Neural cell (in vitro differentiated cells): ENCODE measurements around the gene CDH4.

Experiments
- EZH2 ChIP-seq: fragments of 200-600, 300-800 bp; shearing (Covaris generic), sonication (generic); IDR thresholded peaks from 2 replicates; pipeline ENCODE4 v1.6.1; 2014; ENCODE audit warnings: antibody characterized with exemption, low read length, borderline replicate concordance, mild to moderate bottlenecking; ENCODE audit not compliant: insufficient read depth, poor library complexity, severe bottlenecking
- MXI1 ChIP-seq: fragments of 450-650 bp; conservative IDR thresholded peaks from 2 replicates; pipeline ENCODE4 v1.6.1; 2014; ENCODE audit warnings: antibody characterized with exemption, mild to moderate bottlenecking; ENCODE audit not compliant: poor library complexity, severe bottlenecking
- POLR2AphosphoS5 ChIP-seq: IDR thresholded peaks from 2 replicates; pipeline ENCODE4 v1.6.1; 2012
- RAD21 ChIP-seq: fragments of 450-650 bp; conservative IDR thresholded peaks from 2 replicates; pipeline ENCODE4 v1.6.1; 2014; ENCODE audit warnings: antibody characterized with exemption, mild to moderate bottlenecking, moderate library complexity
- TF ChIP-seq, protein P1 (sequence below): fragments of 450-650 bp; IDR thresholded peaks from 2 replicates; pipeline ENCODE4 v1.5.1; 2014; ENCODE audit warnings: antibody characterized with exemption, mild to moderate bottlenecking, moderate library complexity; ENCODE audit not compliant: poor library complexity, severe bottlenecking
- TF ChIP-seq, protein P2 (sequence below): IDR thresholded peaks from 2 replicates; pipeline ENCODE4 v1.6.1; 2012; ENCODE audit warnings: borderline replicate concordance

DNA sequence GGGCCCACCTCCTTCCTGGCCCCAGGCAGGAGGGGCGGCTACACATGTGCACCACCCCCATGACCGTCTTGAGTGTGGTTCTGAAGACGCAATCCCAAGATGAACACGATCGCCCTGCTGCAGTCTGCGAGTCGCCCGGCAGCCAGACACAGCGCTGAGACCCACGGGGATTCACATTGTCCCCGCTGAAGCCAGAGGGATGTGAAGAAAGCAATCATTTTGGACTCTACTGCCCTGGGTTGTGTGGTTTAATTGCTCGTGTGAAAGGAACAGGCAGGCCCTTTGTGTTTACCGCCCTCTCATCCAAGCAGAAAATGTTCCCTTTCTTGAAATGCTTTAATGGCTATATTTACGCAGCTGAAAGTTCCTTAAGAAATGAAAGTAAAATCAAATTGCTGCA lies 534.2 kb downstream of the CDH4 start:
- TF ChIP-seq, protein P1, sequence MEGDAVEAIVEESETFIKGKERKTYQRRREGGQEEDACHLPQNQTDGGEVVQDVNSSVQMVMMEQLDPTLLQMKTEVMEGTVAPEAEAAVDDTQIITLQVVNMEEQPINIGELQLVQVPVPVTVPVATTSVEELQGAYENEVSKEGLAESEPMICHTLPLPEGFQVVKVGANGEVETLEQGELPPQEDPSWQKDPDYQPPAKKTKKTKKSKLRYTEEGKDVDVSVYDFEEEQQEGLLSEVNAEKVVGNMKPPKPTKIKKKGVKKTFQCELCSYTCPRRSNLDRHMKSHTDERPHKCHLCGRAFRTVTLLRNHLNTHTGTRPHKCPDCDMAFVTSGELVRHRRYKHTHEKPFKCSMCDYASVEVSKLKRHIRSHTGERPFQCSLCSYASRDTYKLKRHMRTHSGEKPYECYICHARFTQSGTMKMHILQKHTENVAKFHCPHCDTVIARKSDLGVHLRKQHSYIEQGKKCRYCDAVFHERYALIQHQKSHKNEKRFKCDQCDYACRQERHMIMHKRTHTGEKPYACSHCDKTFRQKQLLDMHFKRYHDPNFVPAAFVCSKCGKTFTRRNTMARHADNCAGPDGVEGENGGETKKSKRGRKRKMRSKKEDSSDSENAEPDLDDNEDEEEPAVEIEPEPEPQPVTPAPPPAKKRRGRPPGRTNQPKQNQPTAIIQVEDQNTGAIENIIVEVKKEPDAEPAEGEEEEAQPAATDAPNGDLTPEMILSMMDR, result no peak
- no peak for TF ChIP-seq POLR2AphosphoS5
- no peak for TF ChIP-seq RAD21
- TF ChIP-seq EZH2, result no peak
- TF ChIP-seq, protein P2, sequence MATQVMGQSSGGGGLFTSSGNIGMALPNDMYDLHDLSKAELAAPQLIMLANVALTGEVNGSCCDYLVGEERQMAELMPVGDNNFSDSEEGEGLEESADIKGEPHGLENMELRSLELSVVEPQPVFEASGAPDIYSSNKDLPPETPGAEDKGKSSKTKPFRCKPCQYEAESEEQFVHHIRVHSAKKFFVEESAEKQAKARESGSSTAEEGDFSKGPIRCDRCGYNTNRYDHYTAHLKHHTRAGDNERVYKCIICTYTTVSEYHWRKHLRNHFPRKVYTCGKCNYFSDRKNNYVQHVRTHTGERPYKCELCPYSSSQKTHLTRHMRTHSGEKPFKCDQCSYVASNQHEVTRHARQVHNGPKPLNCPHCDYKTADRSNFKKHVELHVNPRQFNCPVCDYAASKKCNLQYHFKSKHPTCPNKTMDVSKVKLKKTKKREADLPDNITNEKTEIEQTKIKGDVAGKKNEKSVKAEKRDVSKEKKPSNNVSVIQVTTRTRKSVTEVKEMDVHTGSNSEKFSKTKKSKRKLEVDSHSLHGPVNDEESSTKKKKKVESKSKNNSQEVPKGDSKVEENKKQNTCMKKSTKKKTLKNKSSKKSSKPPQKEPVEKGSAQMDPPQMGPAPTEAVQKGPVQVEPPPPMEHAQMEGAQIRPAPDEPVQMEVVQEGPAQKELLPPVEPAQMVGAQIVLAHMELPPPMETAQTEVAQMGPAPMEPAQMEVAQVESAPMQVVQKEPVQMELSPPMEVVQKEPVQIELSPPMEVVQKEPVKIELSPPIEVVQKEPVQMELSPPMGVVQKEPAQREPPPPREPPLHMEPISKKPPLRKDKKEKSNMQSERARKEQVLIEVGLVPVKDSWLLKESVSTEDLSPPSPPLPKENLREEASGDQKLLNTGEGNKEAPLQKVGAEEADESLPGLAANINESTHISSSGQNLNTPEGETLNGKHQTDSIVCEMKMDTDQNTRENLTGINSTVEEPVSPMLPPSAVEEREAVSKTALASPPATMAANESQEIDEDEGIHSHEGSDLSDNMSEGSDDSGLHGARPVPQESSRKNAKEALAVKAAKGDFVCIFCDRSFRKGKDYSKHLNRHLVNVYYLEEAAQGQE, result no peak
- no peak for TF ChIP-seq MXI1
